ENCODE data around the gene OPRL1.

- TF ChIP-seq CTCF (IDR thresholded peaks at IDR 0.05) (no peak), POLR2AphosphoS5 (IDR thresholded peaks at IDR 0.05; ENCODE audit: low read depth, low read length) (no peak; the same call in 1 of the 2 replicates), REST (IDR thresholded peaks at IDR 0.05; ENCODE audit: insufficient read depth in 1 of 2, low read depth in 2 of 2, low read length in 1 of 2) (no peak), SIN3A (IDR thresholded peaks at IDR 0.05; ENCODE audit: borderline replicate concordance, insufficient read depth, low read depth, low read length) (no peak)
These were observed 16.3 kb upstream of the OPRL1 start for GRCh38 chr20:64063389-64064144.

All from Panc1 (cell line).